RWPE2 (cell line): ENCODE data around the gene CFP.

Experiments used
- ATAC-seq: fragments of 200-7000 bp; cut with Tn5 transposase; 3 replicates; pipeline ENCODE4 v1.9.1; 2021; ENCODE audit warnings: low read depth
- DNase-seq: peaks from one replicate; pipeline ENCODE4 v3.0.0-alpha.2; 2020; ENCODE audit warnings: low spot score
- H3K27ac ChIP-seq: fragments of 450-650 bp; 2 replicates; pipeline ENCODE4 v1.5.1; 2017; ENCODE audit warnings: mild to moderate bottlenecking; ENCODE audit not compliant: poor library complexity, severe bottlenecking
- H3K27me3 ChIP-seq: fragments of 250-450 bp; sonication (Bioruptor Pico); 2 replicates; pipeline ENCODE4 v1.5.1; 2021; ENCODE audit warnings: mild to moderate bottlenecking, moderate library complexity; ENCODE audit not compliant: insufficient read depth, poor library complexity, severe bottlenecking
- H3K36me3 ChIP-seq: fragments of 250-450 bp; sonication (Bioruptor Pico); 2 replicates; pipeline ENCODE4 v1.5.1; 2020; ENCODE audit warnings: low read depth, mild to moderate bottlenecking, moderate library complexity
- H3K4me1 ChIP-seq: fragments of 250-450 bp; sonication (Bioruptor Pico); 2 replicates; pipeline ENCODE4 v1.5.1; 2021; ENCODE audit warnings: mild to moderate bottlenecking, moderate library complexity; ENCODE audit not compliant: insufficient read depth, poor library complexity, severe bottlenecking
- H3K4me3 ChIP-seq: fragments of 250-450 bp; sonication (Bioruptor Pico); 2 replicates; pipeline ENCODE4 v1.5.1; 2021; ENCODE audit warnings: mild to moderate bottlenecking, moderate library complexity; ENCODE audit not compliant: severe bottlenecking
- H3K9me3 ChIP-seq: fragments of 250-450 bp; sonication (Bioruptor Pico); 2 replicates; pipeline ENCODE4 v1.5.1; 2021; ENCODE audit warnings: mild to moderate bottlenecking, moderate library complexity; ENCODE audit not compliant: severe bottlenecking
- TF ChIP-seq, protein P1 (sequence below): fragments of 450-650 bp; IDR thresholded peaks from one replicate; pipeline ENCODE4 v1.5.1; 2017; ENCODE audit warnings: mild to moderate bottlenecking, moderate library complexity; ENCODE audit not compliant: poor library complexity, severe bottlenecking

The CFP gene

DNA sequence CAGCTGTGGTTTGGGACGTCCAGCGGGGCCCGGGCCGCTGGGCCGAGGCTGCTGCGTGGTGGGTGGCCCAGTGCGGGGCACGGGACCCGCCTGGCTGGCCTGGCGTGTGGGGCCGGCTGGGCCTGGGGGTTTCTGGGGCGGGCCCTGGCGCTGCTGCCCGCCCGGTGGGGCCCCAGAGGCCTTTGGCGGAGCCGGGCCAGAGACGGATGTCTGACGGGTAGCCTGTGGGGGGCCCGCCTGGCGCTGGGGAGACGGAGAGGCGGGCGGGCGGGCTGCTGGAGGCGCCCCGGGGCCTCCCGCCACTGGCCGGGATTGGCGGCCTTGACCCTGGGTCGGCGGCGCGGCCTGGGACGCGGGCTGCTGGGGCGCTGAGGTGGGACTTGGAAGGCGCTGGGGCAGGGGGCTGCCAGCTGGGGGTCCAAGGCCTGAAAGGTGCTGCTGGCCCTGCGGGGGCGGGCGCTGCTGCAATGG lies 55.6 kb downstream of the CFP start:
- no peak for ATAC-seq
- Histone ChIP-seq H3K27ac (peak overlapping the region; percentile 91), H3K4me1 (peaks cover 8% of the 10 kb centered on the region), H3K4me3 (peak overlapping the region; percentile 54), H3K9me3 (no peaks in the 10 kb centered on the region), H3K27me3 (no peaks in the 10 kb centered on the region), H3K36me3 (peaks cover 13% of the 10 kb centered on the region)
- DNase-seq: no peak
- TF ChIP-seq, protein P1, sequence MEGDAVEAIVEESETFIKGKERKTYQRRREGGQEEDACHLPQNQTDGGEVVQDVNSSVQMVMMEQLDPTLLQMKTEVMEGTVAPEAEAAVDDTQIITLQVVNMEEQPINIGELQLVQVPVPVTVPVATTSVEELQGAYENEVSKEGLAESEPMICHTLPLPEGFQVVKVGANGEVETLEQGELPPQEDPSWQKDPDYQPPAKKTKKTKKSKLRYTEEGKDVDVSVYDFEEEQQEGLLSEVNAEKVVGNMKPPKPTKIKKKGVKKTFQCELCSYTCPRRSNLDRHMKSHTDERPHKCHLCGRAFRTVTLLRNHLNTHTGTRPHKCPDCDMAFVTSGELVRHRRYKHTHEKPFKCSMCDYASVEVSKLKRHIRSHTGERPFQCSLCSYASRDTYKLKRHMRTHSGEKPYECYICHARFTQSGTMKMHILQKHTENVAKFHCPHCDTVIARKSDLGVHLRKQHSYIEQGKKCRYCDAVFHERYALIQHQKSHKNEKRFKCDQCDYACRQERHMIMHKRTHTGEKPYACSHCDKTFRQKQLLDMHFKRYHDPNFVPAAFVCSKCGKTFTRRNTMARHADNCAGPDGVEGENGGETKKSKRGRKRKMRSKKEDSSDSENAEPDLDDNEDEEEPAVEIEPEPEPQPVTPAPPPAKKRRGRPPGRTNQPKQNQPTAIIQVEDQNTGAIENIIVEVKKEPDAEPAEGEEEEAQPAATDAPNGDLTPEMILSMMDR: no peak

DNA sequence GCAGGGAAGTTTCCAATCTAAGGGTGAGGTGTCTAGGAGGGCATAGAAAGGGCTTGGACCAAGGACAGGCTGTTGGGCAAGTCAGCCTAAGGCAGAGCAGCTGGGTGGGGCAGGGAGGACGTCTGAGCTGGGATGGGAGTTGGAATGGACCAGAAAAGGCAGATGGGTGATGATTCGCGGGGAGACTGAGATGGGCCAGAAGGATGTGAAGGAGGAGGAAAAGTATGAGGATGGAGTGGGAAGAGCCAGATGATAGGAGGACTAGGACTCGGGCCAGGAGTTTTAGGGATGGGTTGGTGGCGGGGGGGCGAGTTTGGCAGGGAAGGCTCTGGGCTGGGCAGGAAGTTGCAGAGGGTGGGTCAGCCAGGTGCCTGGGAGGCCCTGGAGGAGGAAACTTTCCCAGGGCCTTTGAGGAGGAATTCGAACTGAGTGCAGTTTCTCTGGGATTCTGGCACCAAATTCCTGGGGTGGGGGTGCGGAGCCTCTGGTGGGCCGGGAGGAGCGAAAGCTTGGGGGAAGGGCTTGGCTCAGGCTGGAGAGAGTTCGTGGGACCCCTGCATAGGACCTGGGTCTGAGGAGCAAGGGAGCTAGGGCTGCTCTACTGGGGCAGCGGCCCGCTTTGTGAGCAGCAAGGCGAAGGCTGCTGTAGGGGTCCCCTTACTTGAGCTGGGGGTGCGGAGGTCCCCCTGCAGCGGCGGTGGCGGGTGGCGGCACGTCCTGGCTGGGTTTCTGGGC lies 56.2 kb downstream of the CFP start:
- Histone ChIP-seq H3K4me1 (peaks cover 8% of the 10 kb centered on the region), H3K27me3 (no peaks in the 10 kb centered on the region), H3K9me3 (no peaks in the 10 kb centered on the region), H3K4me3 (peak overlapping the region; percentile 54), H3K27ac (peak overlapping the region; percentile 91), H3K36me3 (peaks cover 18% of the 10 kb centered on the region)
- TF ChIP-seq, protein P1: no peak
- peak; percentile 74 for ATAC-seq
- DNase-seq: peak; percentile 80
